A549 (cell line): ENCODE data around the gene ARAP2. TPM values are rescaled to one million over a fixed set of nuclear protein-coding genes. Genes with fewer than 3 reads are reported as not detected.

Experiments
- ATAC-seq, 2 experiments: fragments of 200-7000 bp in 1 of 2; fragments of >200 bp in 1 of 2; cut with Nextera tagmentation in 1 of 2; cut with Tn5 transposase in 1 of 2; 3 replicates each; pipeline versions ENCODE4 v1.8.0 to v1.9.1; 2018 to 2020; ENCODE audit warnings: mild to moderate bottlenecking in 1 of 2, moderate library complexity in 1 of 2
- CTCF ChIA-PET: fragments of 300-600 bp; sonication (Branson Sonifier 250); formaldehyde crosslinking; extraction: SDS; loops from one replicate; lab custom pipeline; 2021; ENCODE audit warnings: antibody characterized with exemption, inconsistent platforms; lab: Yijun Ruan, JAX
- POLR2A ChIA-PET: fragments of 350-600 bp; formaldehyde crosslinking; extraction: SDS; loops from one replicate; lab custom pipeline; 2021; ENCODE audit warnings: antibody characterized with exemption, inconsistent platforms; lab: Yijun Ruan, JAX
- DNase-seq, 2 experiments: peaks; one replicate each; pipeline versions ENCODE4 v3.0.0 to v3.0.0-alpha.2; 2011 to 2016; ENCODE audit warnings: low read depth in 1 of 2, low spot score in 1 of 2
- FAIRE-seq: peaks from 2 replicates; lab custom pipeline; 2011; peaks lifted over from hg19 to GRCh38; lab: Jason Lieb, UNC
- H3K27ac ChIP-seq, 2 experiments: fragments of >200 bp; sonication (Bioruptor Twin); formaldehyde crosslinking; 3 replicates each; pipeline ENCODE4 v1.5.1; 2016 to 2017
- H3K4me1 ChIP-seq: fragments of >200 bp; sonication (Bioruptor Twin); formaldehyde crosslinking; 3 replicates; pipeline ENCODE4 v1.6.1; 2016
- H3K4me2 ChIP-seq: fragments of >200 bp; sonication (Bioruptor Twin); formaldehyde crosslinking; 3 replicates; pipeline ENCODE4 v1.6.1; 2016
- H3K4me3 ChIP-seq: fragments of >200 bp; sonication (Bioruptor Twin); formaldehyde crosslinking; 3 replicates; pipeline ENCODE4 v1.5.1; 2016
- H3K9me3 ChIP-seq: fragments of >200 bp; sonication (Bioruptor Twin); formaldehyde crosslinking; 3 replicates; pipeline ENCODE4 v1.6.1; 2016
- ATOH8 ChIP-seq: fragments of 250-450 bp; sonication (Bioruptor Pico); IDR thresholded peaks from 2 replicates; pipeline ENCODE4 v1.5.0; 2020; ENCODE audit warnings: low read depth, mild to moderate bottlenecking, moderate library complexity
- BCL3 ChIP-seq: fragments of >200 bp; sonication (Bioruptor Twin); formaldehyde crosslinking; IDR thresholded peaks from 3 replicates; pipeline ENCODE4 v1.6.1; 2016
- BHLHE40 ChIP-seq: IDR thresholded peaks from 2 replicates; pipeline ENCODE4 v1.6.1; 2012; ENCODE audit warnings: low read depth, low read length, inconsistent platforms
- CEBPB ChIP-seq, 2 experiments: fragments of >200 bp in 1 of 2; sonication (Bioruptor Twin) in 1 of 2; formaldehyde crosslinking in 1 of 2; IDR thresholded peaks; 2 replicates each; pipeline ENCODE4 v1.6.1; 2012 to 2016
- CHD2 ChIP-seq: fragments of 150-350 bp; IDR thresholded peaks from 2 replicates; pipeline ENCODE4 v1.6.1; 2014; ENCODE audit warnings: low read length; ENCODE audit not compliant: partially characterized antibody
- CHD4 ChIP-seq: fragments of 200-600 bp; sonication (generic); IDR thresholded peaks from 2 replicates; pipeline ENCODE4 v1.6.1; 2016; ENCODE audit warnings: antibody characterized with exemption, mild to moderate bottlenecking, borderline replicate concordance
- CTCF ChIP-seq: fragments of >200 bp; sonication (Bioruptor Twin); formaldehyde crosslinking; IDR thresholded peaks from 3 replicates; pipeline ENCODE4 v1.5.1; 2016
- ESRRA ChIP-seq: fragments of 150-350 bp; IDR thresholded peaks from 2 replicates; pipeline ENCODE4 v1.6.1; 2014; ENCODE audit warnings: mild to moderate bottlenecking, low read length, borderline replicate concordance
- FOSB ChIP-seq: fragments of 250-450 bp; sonication (Bioruptor Pico); IDR thresholded peaks from 2 replicates; pipeline ENCODE4 v1.5.0; 2020; ENCODE audit warnings: mild to moderate bottlenecking, moderate library complexity
- FOSL2 ChIP-seq, 2 experiments: fragments of 450-650 bp in 1 of 2; fragments of >200 bp in 1 of 2; sonication (Bioruptor Twin) in 1 of 2; formaldehyde crosslinking; IDR thresholded peaks; 2 replicates each; pipeline versions ENCODE4 v1.5.0 to v1.6.1; 2016 to 2020; ENCODE audit warnings: mild to moderate bottlenecking in 1 of 2, moderate library complexity in 1 of 2
- GATA3 ChIP-seq: IDR thresholded peaks from 2 replicates; pipeline ENCODE4 v1.6.1; 2012; ENCODE audit warnings: borderline replicate concordance
- HES2 ChIP-seq: fragments of >200 bp; sonication (Bioruptor Twin); formaldehyde crosslinking; IDR thresholded peaks from 2 replicates; pipeline ENCODE4 v1.6.1; 2016
- HEYL ChIP-seq: fragments of 250-450 bp; sonication (Bioruptor Pico); IDR thresholded peaks from 2 replicates; pipeline ENCODE4 v1.8.0; 2021; ENCODE audit warnings: mild to moderate bottlenecking, moderate library complexity
- HMGXB4 ChIP-seq: fragments of 250-450 bp; sonication (Bioruptor Pico); IDR thresholded peaks from 2 replicates; pipeline ENCODE4 v1.5.0; 2021; ENCODE audit warnings: mild to moderate bottlenecking, moderate library complexity, borderline replicate concordance
- HOXA7 ChIP-seq: fragments of 250-450 bp; sonication (Bioruptor Pico); IDR thresholded peaks from 2 replicates; pipeline ENCODE4 v1.5.0; 2020; ENCODE audit warnings: mild to moderate bottlenecking, moderate library complexity
- HOXB13 ChIP-seq: fragments of 250-450 bp; sonication (Bioruptor Pico); IDR thresholded peaks from 2 replicates; pipeline ENCODE4 v1.5.0; 2020; ENCODE audit warnings: low read depth, mild to moderate bottlenecking, moderate library complexity
- HOXB5 ChIP-seq: fragments of 250-450 bp; sonication (Bioruptor Pico); IDR thresholded peaks from 2 replicates; pipeline ENCODE4 v1.5.0; 2020; ENCODE audit warnings: mild to moderate bottlenecking, moderate library complexity
- KDM1A ChIP-seq: fragments of 200-600 bp; sonication (generic); IDR thresholded peaks from 2 replicates; pipeline ENCODE4 v1.6.1; 2016; ENCODE audit warnings: low read depth, mild to moderate bottlenecking
- KDM5A ChIP-seq: fragments of 200-600 bp; sonication (generic); IDR thresholded peaks from 2 replicates; pipeline ENCODE4 v1.6.1; 2016; ENCODE audit warnings: antibody characterized with exemption, mild to moderate bottlenecking
- MYC ChIP-seq: IDR thresholded peaks from 2 replicates; pipeline ENCODE4 v1.6.1; 2012; ENCODE audit warnings: mild to moderate bottlenecking, inconsistent platforms, low read length, improper control_type of control experiment, borderline replicate concordance
- NFE2L2 ChIP-seq: fragments of 150-350 bp; conservative IDR thresholded peaks from 2 replicates; pipeline ENCODE4 v1.6.1; 2014; ENCODE audit warnings: low read length
- POLR2A ChIP-seq: IDR thresholded peaks from 2 replicates; pipeline ENCODE4 v1.6.1; 2012; ENCODE audit warnings: mild to moderate bottlenecking, low read length
- RAD21 ChIP-seq, 2 experiments: fragments of >200 bp in 1 of 2; sonication (Bioruptor Twin) in 1 of 2; formaldehyde crosslinking in 1 of 2; IDR thresholded peaks in 1 of 2; conservative IDR thresholded peaks in 1 of 2; 2 replicates in 1 of 2; 3 replicates in 1 of 2; pipeline ENCODE4 v1.6.1; 2012 to 2018; ENCODE audit warnings: inconsistent platforms in 1 of 2
- RCOR1 ChIP-seq: fragments of 150-350 bp; IDR thresholded peaks from 2 replicates; pipeline ENCODE4 v1.6.1; 2014; ENCODE audit warnings: antibody characterized with exemption, low read length, low read depth
- RNF2 ChIP-seq: fragments of 200-600 bp; sonication (generic); IDR thresholded peaks from 2 replicates; pipeline ENCODE4 v1.6.1; 2016; ENCODE audit warnings: low read depth, mild to moderate bottlenecking, antibody characterized with exemption, moderate library complexity, borderline replicate concordance
- ZNF302 ChIP-seq: fragments of 250-450 bp; sonication (Bioruptor Pico); IDR thresholded peaks from 2 replicates; pipeline ENCODE4 v1.9.0; 2021; ENCODE audit warnings: inconsistent platforms, mild to moderate bottlenecking, moderate library complexity
- ZSCAN20 ChIP-seq: fragments of 250-450 bp; sonication (Bioruptor Pico); IDR thresholded peaks from 2 replicates; pipeline ENCODE4 v1.8.0; 2022; ENCODE audit warnings: mild to moderate bottlenecking, moderate library complexity
- WGBS: methylation state at CpG from one replicate; pipeline ENCODE4 v1.1.6; 2017; ENCODE audit errors: missing lambda C conversion rate; 5-methylcytosine and 5-hydroxymethylcytosine counted together
- polyA plus RNA-seq, 4 experiments: library from polyadenylated mRNA; depleted of rRNA in 3 of 4; stranded (reverse); fragments of >200 nt; fragmentation: RNase III in 1 of 4; extraction: RNeasy Plus Mini Kit Qiagen cat#74134 plus additional on column Dnase treatment in 1 of 4; gene quantifications; 2 replicates in 3 of 4; 3 replicates in 1 of 4; pipeline ENCODE4 v1.2.3, GENCODE V29; 2011 to 2017
- TF ChIP-seq, protein P1 (sequence below): fragments of 150-350 bp; IDR thresholded peaks from 2 replicates; pipeline ENCODE4 v1.6.1; 2014; ENCODE audit warnings: low read depth, mild to moderate bottlenecking, low read length

Gene ARAP2
- polyA plus RNA-seq, 2 of the 4 experiments (the other 2 are of a cell fraction), result 0.34 to 0.75 TPM

DNA sequence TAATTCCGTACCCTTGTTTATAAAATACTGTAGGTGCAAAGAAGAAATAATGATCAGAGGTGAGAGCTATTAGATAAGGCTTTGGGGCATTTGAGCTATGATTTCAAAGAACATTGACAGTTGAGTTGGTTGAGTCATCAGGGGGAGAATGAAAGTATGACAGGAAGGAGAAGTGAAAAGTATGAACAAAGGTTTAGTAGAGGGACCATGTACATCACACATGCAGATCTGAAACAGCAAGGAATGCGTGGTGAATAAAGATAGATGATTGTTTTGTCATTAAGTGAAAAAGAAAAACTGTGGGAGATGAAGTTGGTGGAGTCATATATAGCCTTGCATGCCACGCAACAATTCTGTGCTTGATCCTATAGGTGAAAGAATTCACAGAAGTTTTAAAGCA is 163.1 kb downstream of the ARAP2 start (continued):
- TF ChIP-seq HES2, result no peak
- TF ChIP-seq RAD21 (conservative IDR thresholded peaks at IDR 0.05 in 1 of 2, IDR thresholded peaks at IDR 0.05 in 1 of 2), result no peak
- TF ChIP-seq CHD2, result no peak
- no peak for TF ChIP-seq CHD4
- no peak for TF ChIP-seq KDM1A
- TF ChIP-seq BCL3, result no peak
- no peak for TF ChIP-seq HOXA7 (CRISPR knock-in tag)
- no peak for TF ChIP-seq HOXB5 (CRISPR knock-in tag)
- no peak for TF ChIP-seq CTCF
- no peak for TF ChIP-seq MYC
- TF ChIP-seq, all 56 proteins: peak for 0

DNA sequence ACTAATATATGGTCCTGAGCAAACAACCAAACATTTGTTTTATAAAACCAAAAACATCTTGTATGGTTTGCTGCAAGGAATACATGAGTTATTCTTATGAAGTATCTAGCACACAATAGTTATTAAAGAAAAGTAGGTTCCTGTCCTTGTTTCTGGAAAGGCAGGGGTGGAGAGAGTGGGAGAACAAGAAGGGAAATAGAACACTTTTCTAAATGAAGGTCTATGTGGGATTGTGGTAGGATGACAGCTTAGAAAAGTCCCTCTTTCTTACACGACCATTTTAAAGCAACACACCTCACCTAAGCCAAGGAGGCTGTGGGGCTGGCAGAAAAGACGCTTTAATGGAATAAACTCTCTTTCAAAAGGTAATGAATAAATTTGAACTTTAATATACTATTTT is 164.6 kb downstream of the ARAP2 start:
- ATAC-seq, result no peak
- POLR2A ChIA-PET, result no interaction called here
- CTCF ChIA-PET, result interaction anchor here (0.7 kb wide), 1 partner anchor 1887 kb away, joined by 3 read pairs; no protein-coding TSS in a partner anchor
- TF ChIP-seq HEYL (no peak), MYC (no peak), BHLHE40 (no peak), FOSB (no peak), CEBPB (IDR thresholded peaks at IDR 0.05) (no peak), NFE2L2 (no peak), RCOR1 (no peak)
- no peaks in the 10 kb centered on the region for H3K4me1 ChIP-seq
- no peak overlapping the region for H3K27ac ChIP-seq
- 21% methylated on average over 2 of the region's 2 CpGs for WGBS
- no peak overlapping the region for H3K4me3 ChIP-seq
- no peaks in the 10 kb centered on the region for H3K9me3 ChIP-seq
- no peak for FAIRE-seq
- no peak overlapping the region for H3K4me2 ChIP-seq
- no peak for DNase-seq

GRCh38 chr4:36078319-36078718 is 166.0 kb downstream of the ARAP2 start:
- no peak for FAIRE-seq
- 89% methylated on average over 4 of the region's 4 CpGs for WGBS

More at GRCh38 chr4:36078319-36078718, 166.0 kb downstream of the ARAP2 start:
- H3K4me2 ChIP-seq, result no peak overlapping the region
- H3K4me3 ChIP-seq, result no peak overlapping the region
- no peaks in the 10 kb centered on the region for H3K9me3 ChIP-seq
- no peak overlapping the region for H3K27ac ChIP-seq
- POLR2A ChIA-PET, result no interaction called here
- no peaks in the 10 kb centered on the region for H3K4me1 ChIP-seq
- no peak for ATAC-seq
- TF ChIP-seq KDM5A (no peak), GATA3 (no peak), RNF2 (no peak), FOSL2 (IDR thresholded peaks at IDR 0.05) (no peak), FOSL2 (CRISPR knock-in tag; IDR thresholded peaks at IDR 0.05) (no peak), ATOH8 (CRISPR knock-in tag) (no peak), ZSCAN20 (CRISPR knock-in tag) (no peak), POLR2A (no peak), HOXB5 (CRISPR knock-in tag) (no peak), ESRRA (no peak), HOXB13 (CRISPR knock-in tag) (no peak), CHD4 (no peak), HMGXB4 (no peak), CEBPB (IDR thresholded peaks at IDR 0.05) (no peak), BHLHE40 (no peak), ZNF302 (CRISPR knock-in tag) (no peak), KDM1A (no peak)
- TF ChIP-seq, protein P1, sequence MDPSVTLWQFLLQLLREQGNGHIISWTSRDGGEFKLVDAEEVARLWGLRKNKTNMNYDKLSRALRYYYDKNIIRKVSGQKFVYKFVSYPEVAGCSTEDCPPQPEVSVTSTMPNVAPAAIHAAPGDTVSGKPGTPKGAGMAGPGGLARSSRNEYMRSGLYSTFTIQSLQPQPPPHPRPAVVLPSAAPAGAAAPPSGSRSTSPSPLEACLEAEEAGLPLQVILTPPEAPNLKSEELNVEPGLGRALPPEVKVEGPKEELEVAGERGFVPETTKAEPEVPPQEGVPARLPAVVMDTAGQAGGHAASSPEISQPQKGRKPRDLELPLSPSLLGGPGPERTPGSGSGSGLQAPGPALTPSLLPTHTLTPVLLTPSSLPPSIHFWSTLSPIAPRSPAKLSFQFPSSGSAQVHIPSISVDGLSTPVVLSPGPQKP, result no peak
- TF ChIP-seq, all 56 proteins: peak for 0
- CTCF ChIA-PET, result no interaction called here
- DNase-seq, result no peak
